Measurements from ENCODE around the gene SEPTIN10. TPM values are rescaled to one million over a fixed set of nuclear protein-coding genes. Genes with fewer than 3 reads are reported as not detected.

The SEPTIN10 gene
- total RNA-seq, 1 experiment from 2014 or later, result 100.0 TPM

- ChIA-PET CTCF (no interaction called here), POLR2A (no interaction called here)
- Histone ChIP-seq H3K9me3 (ENCODE audit: control insufficient read depth, insufficient read depth, low read depth, low read length) (no peaks in the 10 kb centered on the region), H3K4me1 (ENCODE audit: control insufficient read depth, insufficient read depth, low read length) (no peaks in the 10 kb centered on the region), H3K27me3 (ENCODE audit: control insufficient read depth, insufficient read depth, low read length) (no peaks in the 10 kb centered on the region), H3K36me3 (ENCODE audit: control insufficient read depth, insufficient read depth, low read length) (peaks cover 13% of the 10 kb centered on the region), H3K4me3 (ENCODE audit: low read depth in 2 of 2, low read length in 2 of 2) (no peak overlapping the region), H3K27ac (ENCODE audit: low read length) (no peak overlapping the region)
- DNase-seq (ENCODE audit: low read depth, low spot score) (no peak), ATAC-seq (no peak)
- in situ Hi-C loops (cut with HindIII; ENCODE audit: low pct_unique_long_range_greater_than_20kb, low sequenced_read_pairs) (no loop called here), intact Hi-C loops (cut with micrococcal nuclease; ENCODE audit: unreplicated experiment) (no loop called here)
- BruUV-seq (replicated peaks), result no TSS peak
- TF ChIP-seq CTCF (IDR thresholded peaks at IDR 0.05) (no peak), TCF7L2 (IDR thresholded peaks at IDR 0.05; ENCODE audit: low read depth, low read length) (no peak), SIN3A (IDR thresholded peaks at IDR 0.05; ENCODE audit: borderline replicate concordance, insufficient read depth, low read depth, low read length) (no peak), REST (IDR thresholded peaks at IDR 0.05; ENCODE audit: insufficient read depth in 1 of 2, low read depth in 2 of 2, low read length in 1 of 2) (no peak), POLR2AphosphoS5 (IDR thresholded peaks at IDR 0.05; ENCODE audit: low read depth, low read length) (no peak)
These were observed 59.0 kb downstream of the SEPTIN10 start for GRCh38 chr2:109554758-109555157.

DNA sequence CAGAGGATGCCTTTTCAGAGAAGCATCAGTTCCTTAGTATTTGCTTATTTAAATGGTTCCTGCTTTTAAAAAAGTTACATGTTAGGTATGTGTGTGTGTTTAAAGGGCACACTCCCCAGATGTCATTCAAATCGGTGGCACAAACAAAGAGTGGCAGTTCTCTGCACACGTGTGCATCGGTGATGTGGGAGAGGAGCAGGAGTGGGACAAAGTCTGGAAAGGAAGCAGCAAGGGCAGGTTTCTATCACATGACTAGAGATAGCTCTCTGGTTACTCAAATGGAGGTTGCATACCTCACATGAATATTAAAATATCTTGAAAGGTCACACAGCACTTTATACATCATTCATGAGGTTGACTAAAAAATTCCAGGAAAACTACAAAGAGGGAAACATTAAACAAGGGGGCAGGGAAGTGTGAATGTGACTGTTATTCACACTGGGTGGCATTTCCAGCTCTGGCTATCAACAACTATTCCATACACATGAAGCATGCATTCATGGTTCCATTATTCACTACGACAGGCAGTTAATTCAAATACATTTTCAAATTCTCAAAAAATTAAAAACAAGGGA, 64.7 kb downstream of the SEPTIN10 start:
- no TSS peak for BruUV-seq (replicated peaks)

More for the DNA sequence above, 64.7 kb downstream of the SEPTIN10 start:
- TF ChIP-seq SIN3A (IDR thresholded peaks at IDR 0.05; ENCODE audit: borderline replicate concordance, insufficient read depth, low read depth, low read length) (no peak), TCF7L2 (IDR thresholded peaks at IDR 0.05; ENCODE audit: low read depth, low read length) (no peak), CTCF (IDR thresholded peaks at IDR 0.05) (no peak), REST (IDR thresholded peaks at IDR 0.05; ENCODE audit: insufficient read depth in 1 of 2, low read depth in 2 of 2, low read length in 1 of 2) (no peak), POLR2AphosphoS5 (IDR thresholded peaks at IDR 0.05; ENCODE audit: low read depth, low read length) (no peak)
- peaks cover 20% of the 10 kb centered on the region for H3K36me3 ChIP-seq (ENCODE audit: control insufficient read depth, insufficient read depth, low read length)
- intact Hi-C loops (cut with micrococcal nuclease; ENCODE audit: unreplicated experiment) (loop anchor here (5.0 kb wide), 1 partner anchor 48 kb away; no protein-coding TSS in a partner anchor), in situ Hi-C loops (cut with HindIII; ENCODE audit: low pct_unique_long_range_greater_than_20kb, low sequenced_read_pairs) (no loop called here)
- H3K4me1 ChIP-seq (ENCODE audit: control insufficient read depth, insufficient read depth, low read length), result peaks cover 4% of the 10 kb centered on the region; the same call in 1 of the 2 replicates
- no peak overlapping the region for H3K4me3 ChIP-seq (ENCODE audit: low read depth in 2 of 2, low read length in 2 of 2)
- H3K27ac ChIP-seq (ENCODE audit: low read length), result no peak overlapping the region
- CTCF ChIA-PET, result no interaction called here
- ATAC-seq (no peak), DNase-seq (ENCODE audit: low read depth, low spot score) (no peak)
- no peaks in the 10 kb centered on the region for H3K27me3 ChIP-seq (ENCODE audit: control insufficient read depth, insufficient read depth, low read length)
- H3K9me3 ChIP-seq (ENCODE audit: control insufficient read depth, insufficient read depth, low read depth, low read length), result no peaks in the 10 kb centered on the region
- POLR2A ChIA-PET, result no interaction called here
